Keratinocyte (primary cell): Measurements from ENCODE around the gene DMP1. TPM values are rescaled to one million over a fixed set of nuclear protein-coding genes. Genes with fewer than 3 reads are reported as not detected.

Source experiments
- DNase-seq: peaks from one replicate; pipeline ENCODE4 v3.0.0-alpha.2; 2011; ENCODE audit warnings: low read depth, missing footprints, low spot score
- FAIRE-seq: peaks from 2 replicates; lab custom pipeline; 2011; peaks lifted over from hg19 to GRCh38; lab: Jason Lieb, UNC
- H2AFZ ChIP-seq: 2 replicates; pipeline ENCODE4 v1.6.0; 2012; ENCODE audit warnings: low read length, control low read depth, inconsistent platforms; ENCODE audit not compliant: control insufficient read depth
- H3K27ac ChIP-seq: 2 replicates; pipeline ENCODE4 v1.5.1; 2011; ENCODE audit warnings: low read length; ENCODE audit not compliant: control insufficient read depth, insufficient read depth
- H3K27me3 ChIP-seq: 3 replicates; pipeline ENCODE4 v1.6.0; 2011; ENCODE audit warnings: low read length; ENCODE audit not compliant: control insufficient read depth, insufficient read depth; ENCODE audit errors: extremely low read depth
- H3K36me3 ChIP-seq, 2 experiments: 2 replicates in 1 of 2; 3 replicates in 1 of 2; pipeline ENCODE4 v1.5.1; 2011; ENCODE audit warnings: low read length in 2 of 2, mild to moderate bottlenecking in 1 of 2; ENCODE audit not compliant: control insufficient read depth in 2 of 2, insufficient read depth in 2 of 2; ENCODE audit errors: extremely low read depth in 1 of 2
- H3K4me1 ChIP-seq: 3 replicates; pipeline ENCODE4 v1.5.1; 2011; ENCODE audit warnings: low read length; ENCODE audit not compliant: control insufficient read depth, insufficient read depth; ENCODE audit errors: extremely low read depth
- H3K4me2 ChIP-seq: 3 replicates; pipeline ENCODE4 v1.6.0; 2011; ENCODE audit warnings: low read depth, low read length; ENCODE audit not compliant: control insufficient read depth, insufficient read depth; ENCODE audit errors: extremely low read depth
- H3K4me3 ChIP-seq, 3 experiments: fragments of 200-600 bp in 1 of 3; sonication (generic) in 1 of 3; 2 replicates in 2 of 3; 3 replicates in 1 of 3; pipeline ENCODE4 v1.5.1; 2011 to 2016; ENCODE audit warnings: low read length in 3 of 3, mild to moderate bottlenecking in 3 of 3, control low read depth in 2 of 3, inconsistent platforms in 1 of 3, low read depth in 1 of 3, mixed read lengths in 1 of 3, mixed run types in 1 of 3, moderate library complexity in 1 of 3; ENCODE audit not compliant: control insufficient read depth in 2 of 3, insufficient read depth in 2 of 3; ENCODE audit errors: extremely low read depth in 1 of 3
- H3K79me2 ChIP-seq: 2 replicates; pipeline ENCODE4 v1.6.0; 2012; ENCODE audit warnings: low read length; ENCODE audit not compliant: control insufficient read depth, insufficient read depth
- H3K9ac ChIP-seq: 3 replicates; pipeline ENCODE4 v1.6.0; 2011; ENCODE audit warnings: low read length; ENCODE audit not compliant: control insufficient read depth, insufficient read depth; ENCODE audit errors: extremely low read depth
- H3K9me1 ChIP-seq: 3 replicates; pipeline ENCODE4 v1.6.0; 2011; ENCODE audit warnings: low read length; ENCODE audit not compliant: control insufficient read depth, insufficient read depth; ENCODE audit errors: extremely low read depth
- H3K9me3 ChIP-seq: 2 replicates; pipeline ENCODE4 v1.5.1; 2012; ENCODE audit warnings: low read depth, low read length; ENCODE audit not compliant: control insufficient read depth
- H4K20me1 ChIP-seq: 3 replicates; pipeline ENCODE4 v1.6.0; 2011; ENCODE audit warnings: low read length; ENCODE audit not compliant: control insufficient read depth, insufficient read depth; ENCODE audit errors: extremely low read depth
- EZH2 ChIP-seq: IDR thresholded peaks from one replicate; pipeline ENCODE4 v1.6.1; 2012; ENCODE audit warnings: inconsistent platforms, mild to moderate bottlenecking, low read length, moderate library complexity
- dilution Hi-C: fragments of 300-500 bp; cut with MboI; formaldehyde crosslinking; loops from one replicate; pipeline ENCODE4 v1.7.0; 2020; ENCODE audit warnings: low sequenced_read_pairs; ENCODE audit not compliant: extremely low pct_ligation_motif_present
- polyA plus RNA-seq, 5 experiments: library from polyadenylated mRNA; depleted of rRNA in 3 of 5; stranded (reverse) in 3 of 5; stranded (forward) in 1 of 5; unstranded in 1 of 5; fragments of >200 nt; gene quantifications; 1 replicate in 1 of 5; 2 replicates in 3 of 5; 3 replicates in 1 of 5; pipeline versions ENCODE4 v1.2.1 to v1.2.3, GENCODE V29; 2011 to 2012; ENCODE audit warnings: missing spikeins in 2 of 5, low read depth in 1 of 5, low replicate concordance in 1 of 5
- TF ChIP-seq, protein P1 (sequence below), 3 experiments: IDR thresholded peaks in 1 of 3; conservative IDR thresholded peaks in 1 of 3; optimal IDR thresholded peaks in 1 of 3; 2 replicates in 2 of 3; 3 replicates in 1 of 3; pipeline versions ENCODE3 to v1.5.1; 2011; ENCODE audit warnings: low read length in 3 of 3, mild to moderate bottlenecking in 3 of 3, moderate library complexity in 2 of 3, control low read depth in 1 of 3, inconsistent platforms in 1 of 3; ENCODE audit not compliant: insufficient read depth in 2 of 3; ENCODE audit errors: extremely low read depth in 1 of 3

Gene DMP1
- polyA plus RNA-seq, 1 donor (not counting 4 experiments of a cell fraction or from before 2014, with no cell fraction given) = not detected

DNA sequence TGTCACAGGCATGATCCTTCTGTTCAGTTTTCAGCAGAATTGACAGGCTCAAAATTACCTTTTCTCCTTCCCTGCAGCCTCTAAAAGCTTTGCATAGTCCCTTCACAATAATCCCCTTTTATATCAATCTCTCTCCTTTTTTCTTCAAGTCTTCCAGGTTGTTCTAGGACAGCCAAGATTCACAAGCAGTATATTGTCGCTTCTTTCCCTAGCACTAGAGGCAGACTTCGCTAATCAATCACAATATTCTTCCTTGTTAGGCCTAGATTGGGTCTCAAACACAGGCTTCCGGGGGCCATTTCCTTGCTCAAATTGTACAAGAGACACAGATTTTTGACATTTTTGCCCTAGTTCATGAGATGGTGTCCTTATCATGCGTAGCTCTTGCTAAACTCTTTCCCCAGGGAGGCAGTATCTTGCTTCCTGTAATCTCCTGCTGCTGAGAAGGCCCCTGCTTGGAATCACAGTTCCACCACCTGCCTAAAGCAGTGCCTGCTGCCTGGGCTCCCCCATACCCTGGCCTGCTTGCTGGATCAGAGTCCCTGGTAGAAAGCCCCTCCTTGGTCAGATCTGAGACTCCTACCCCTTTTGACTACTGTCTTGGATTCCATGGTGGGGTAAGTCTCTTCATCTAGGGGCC, 57.3 kb downstream of the DMP1 start:
- H3K79me2 ChIP-seq = no peaks in the 10 kb centered on the region
- no peak overlapping the region for H3K27ac ChIP-seq
- no peaks in the 10 kb centered on the region for H4K20me1 ChIP-seq
- H3K9ac ChIP-seq = no peak overlapping the region
- no peak overlapping the region for H2AFZ ChIP-seq
- TF ChIP-seq EZH2 = no peak
- TF ChIP-seq, protein P1, sequence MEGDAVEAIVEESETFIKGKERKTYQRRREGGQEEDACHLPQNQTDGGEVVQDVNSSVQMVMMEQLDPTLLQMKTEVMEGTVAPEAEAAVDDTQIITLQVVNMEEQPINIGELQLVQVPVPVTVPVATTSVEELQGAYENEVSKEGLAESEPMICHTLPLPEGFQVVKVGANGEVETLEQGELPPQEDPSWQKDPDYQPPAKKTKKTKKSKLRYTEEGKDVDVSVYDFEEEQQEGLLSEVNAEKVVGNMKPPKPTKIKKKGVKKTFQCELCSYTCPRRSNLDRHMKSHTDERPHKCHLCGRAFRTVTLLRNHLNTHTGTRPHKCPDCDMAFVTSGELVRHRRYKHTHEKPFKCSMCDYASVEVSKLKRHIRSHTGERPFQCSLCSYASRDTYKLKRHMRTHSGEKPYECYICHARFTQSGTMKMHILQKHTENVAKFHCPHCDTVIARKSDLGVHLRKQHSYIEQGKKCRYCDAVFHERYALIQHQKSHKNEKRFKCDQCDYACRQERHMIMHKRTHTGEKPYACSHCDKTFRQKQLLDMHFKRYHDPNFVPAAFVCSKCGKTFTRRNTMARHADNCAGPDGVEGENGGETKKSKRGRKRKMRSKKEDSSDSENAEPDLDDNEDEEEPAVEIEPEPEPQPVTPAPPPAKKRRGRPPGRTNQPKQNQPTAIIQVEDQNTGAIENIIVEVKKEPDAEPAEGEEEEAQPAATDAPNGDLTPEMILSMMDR (optimal IDR thresholded peaks at IDR 0.05 in 1 of 3, IDR thresholded peaks at IDR 0.05 in 1 of 3, conservative IDR thresholded peaks at IDR 0.05 in 1 of 3; ENCODE audit: extremely low read depth in 1 of 3, insufficient read depth in 2 of 3, low read length in 3 of 3) = no peak
- no peak overlapping the region for H3K4me2 ChIP-seq
- H3K27me3 ChIP-seq = peaks cover 3% of the 10 kb centered on the region
- no peaks in the 10 kb centered on the region for H3K9me1 ChIP-seq
- H3K4me3 ChIP-seq = no peak overlapping the region
- no peaks in the 10 kb centered on the region for H3K36me3 ChIP-seq
- no peaks in the 10 kb centered on the region for H3K4me1 ChIP-seq
- dilution Hi-C loops = no loop called here
- FAIRE-seq = no peak
- H3K9me3 ChIP-seq = no peaks in the 10 kb centered on the region
- DNase-seq = no peak

Other genes starting within 250 kb of the DMP1 start
- 16.9 to 30.2 TPM (median 28.5 TPM) in 3 replicates for gene NUDT9, start 227.7 kb upstream of the DMP1 start, polyA plus RNA-seq
- gene SPARCL1, start 120.9 kb upstream of the DMP1 start, polyA plus RNA-seq = not detected in 3 replicates
- not detected in 3 replicates for gene DSPP, start 41.8 kb upstream of the DMP1 start, polyA plus RNA-seq
- gene IBSP, start 149.3 kb downstream of the DMP1 start, polyA plus RNA-seq = not detected in 3 replicates
- gene MEPE, start 182.7 kb downstream of the DMP1 start, polyA plus RNA-seq = not detected in 3 replicates